Colonic mucosa (tissue), 4 donors: ENCODE data around the gene VPS8. TPM values are rescaled to one million over a fixed set of nuclear protein-coding genes. Genes with fewer than 3 reads are reported as not detected.

Source experiments
- DNase-seq: peaks from one replicate; pipeline ENCODE4 v3.0.0-alpha.2; 2020
- H3K27ac ChIP-seq: fragments of 200-600 bp; one replicate; pipeline ENCODE4 v1.8.0; 2021
- H3K27me3 ChIP-seq: fragments of 200-600 bp; one replicate; pipeline ENCODE4 v1.8.0; 2021
- H3K36me3 ChIP-seq: fragments of 200-600 bp; one replicate; pipeline ENCODE4 v1.8.0; 2021
- H3K4me1 ChIP-seq: fragments of 200-600 bp; one replicate; pipeline ENCODE4 v1.8.0; 2021; ENCODE audit warnings: mild to moderate bottlenecking
- H3K4me3 ChIP-seq: fragments of 200-600 bp; one replicate; pipeline ENCODE4 v1.8.0; 2021
- H3K9ac ChIP-seq, 2 donors: one replicate each; pipeline ENCODE4 v1.7.0; 2013; ENCODE audit warnings: control low read depth in 2 of 2, low read depth in 2 of 2, low read length in 2 of 2
- H3K9me3 ChIP-seq: fragments of 200-600 bp; one replicate; pipeline ENCODE4 v1.8.0; 2021
- CTCF ChIP-seq: fragments of 200-600 bp; IDR thresholded peaks from one replicate; pipeline ENCODE4 v1.8.0; 2022; ENCODE audit warnings: antibody characterized with exemption, mild to moderate bottlenecking
- intact Hi-C: fragments of 100-400 bp; cut with DNase I; formaldehyde crosslinking; loops from one replicate; pipeline ENCODE4 v1.14.1; 2022
- total RNA-seq, 2 donors: library from RNA; stranded (reverse); fragmentation: NEBNext Ultra II Directional in 1 of 2; extraction: Animal tissue kit (Norgen Biotek cat#: 25700) in 1 of 2; gene quantifications; one replicate each; pipeline ENCODE4 v1.2.1, GENCODE V29; 2021
- donor health status: healthy.
- donor health status: DM: no; HTN: no; CAD: no.
- donor health status: DM: no; HTN: no; CAD: no.

Gene VPS8
- total RNA-seq, 2 donors from 2014 or later: 43.7 to 54.8 TPM

GRCh38 chr3:184884359-184885017, 72.5 kb downstream of the VPS8 start:
- no peaks in the 10 kb centered on the region for H3K27me3 ChIP-seq
- no peaks in the 10 kb centered on the region for H3K4me1 ChIP-seq
- H3K27ac ChIP-seq: no peak overlapping the region
- no peak for TF ChIP-seq CTCF
- H3K4me3 ChIP-seq: no peak overlapping the region
- no peaks in the 10 kb centered on the region for H3K36me3 ChIP-seq
- H3K9ac ChIP-seq: no peak overlapping the region
- intact Hi-C loops: no loop called here
- no peaks in the 10 kb centered on the region for H3K9me3 ChIP-seq
- no peak for DNase-seq

- no peak overlapping the region for H3K4me3 ChIP-seq
- DNase-seq: no peak
- H3K36me3 ChIP-seq: no peaks in the 10 kb centered on the region
- H3K27me3 ChIP-seq: no peaks in the 10 kb centered on the region
- no peak overlapping the region for H3K27ac ChIP-seq
- no peaks in the 10 kb centered on the region for H3K4me1 ChIP-seq
- H3K9ac ChIP-seq: no peak overlapping the region
- no peak for TF ChIP-seq CTCF
- H3K9me3 ChIP-seq: no peaks in the 10 kb centered on the region
- intact Hi-C loops: no loop called here
These were observed 73.1 kb downstream of the VPS8 start for GRCh38 chr3:184885112-184885511.

GRCh38 chr3:184887574-184887973, 75.6 kb downstream of the VPS8 start:
- Histone ChIP-seq H3K27ac (no peak overlapping the region), H3K36me3 (no peaks in the 10 kb centered on the region), H3K4me3 (no peak overlapping the region), H3K9me3 (no peaks in the 10 kb centered on the region), H3K27me3 (no peaks in the 10 kb centered on the region), H3K4me1 (no peaks in the 10 kb centered on the region), H3K9ac (no peak overlapping the region)
- no peak for DNase-seq
- TF ChIP-seq CTCF: no peak
- intact Hi-C loops: no loop called here

- Histone ChIP-seq H3K9ac (no peak overlapping the region), H3K9me3 (no peaks in the 10 kb centered on the region), H3K27ac (no peak overlapping the region), H3K4me1 (no peaks in the 10 kb centered on the region), H3K4me3 (no peak overlapping the region), H3K36me3 (no peaks in the 10 kb centered on the region), H3K27me3 (no peaks in the 10 kb centered on the region)
- TF ChIP-seq CTCF: no peak
- no peak for DNase-seq
- intact Hi-C loops: no loop called here
These were observed 77.4 kb downstream of the VPS8 start for GRCh38 chr3:184889312-184889904.

GRCh38 chr3:184894051-184894450, 82.1 kb downstream of the VPS8 start:
- H3K4me3 ChIP-seq: no peak overlapping the region
- intact Hi-C loops: no loop called here
- no peak for DNase-seq
- TF ChIP-seq CTCF: no peak
- H3K27me3 ChIP-seq: no peaks in the 10 kb centered on the region
- no peaks in the 10 kb centered on the region for H3K36me3 ChIP-seq
- H3K9ac ChIP-seq: no peak overlapping the region
- no peaks in the 10 kb centered on the region for H3K9me3 ChIP-seq
- H3K4me1 ChIP-seq: no peaks in the 10 kb centered on the region
- no peak overlapping the region for H3K27ac ChIP-seq
